ENCODE measurements around the gene SCRG1.

SCRG1 gene

GRCh38 chr4:173347467-173347866, 51.4 kb downstream of the SCRG1 start:
- no peak for DNase-seq

DNA sequence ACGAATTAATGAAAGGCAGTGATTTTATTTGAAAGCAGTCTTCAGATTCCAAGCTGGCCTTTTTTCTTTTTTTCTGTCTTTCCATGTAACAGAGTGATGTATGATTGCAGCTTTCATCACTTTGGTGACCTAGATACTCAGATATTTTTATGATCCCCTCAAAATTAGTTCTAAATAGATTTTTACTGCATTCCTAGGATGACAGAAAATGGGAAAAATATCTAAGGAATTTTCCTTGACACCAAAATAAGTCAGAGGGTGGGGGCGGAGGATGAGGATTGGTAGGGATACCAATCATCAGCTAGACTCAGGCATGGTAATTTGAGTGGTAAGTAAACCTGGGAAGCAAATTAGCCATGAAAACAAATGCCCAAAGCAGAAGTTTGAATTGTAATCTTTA, 52.8 kb downstream of the SCRG1 start:
- no peak for DNase-seq

- DNase-seq = no peak
These were observed 53.3 kb downstream of the SCRG1 start for GRCh38 chr4:173345648-173346047.

GRCh38 chr4:173343832-173344397, 55.0 kb downstream of the SCRG1 start:
- DNase-seq = no peak

- DNase-seq = no peak
These were observed 61.5 kb downstream of the SCRG1 start for GRCh38 chr4:173337463-173337862.

- DNase-seq = no peak
These were observed 63.8 kb downstream of the SCRG1 start for GRCh38 chr4:173334891-173335752.
